Astrocyte (in vitro differentiated cells and primary cell): ENCODE data around the gene PPP2R2D.

Experiments used
- CTCF ChIP-seq: IDR thresholded peaks from 2 replicates; pipeline ENCODE4 v1.5.1; 2011; ENCODE audit warnings: low read depth, mild to moderate bottlenecking, inconsistent platforms, low read length, moderate library complexity; ENCODE audit not compliant: insufficient read depth
- EZH2 ChIP-seq: IDR thresholded peaks from 2 replicates; pipeline ENCODE4 v1.6.1; 2012; ENCODE audit warnings: mild to moderate bottlenecking, low read length, inconsistent platforms; ENCODE audit not compliant: insufficient read depth

GRCh38 chr10:131923038-131923756 is 22.4 kb downstream of the PPP2R2D start:
- TF ChIP-seq CTCF (no peak), EZH2 (no peak)
